Neural cell (in vitro differentiated cells): ENCODE results near the gene AKAP8L. TPM values are rescaled to one million over a fixed set of nuclear protein-coding genes. Genes with fewer than 3 reads are reported as not detected.

ENCODE experiments used
- H2AFZ ChIP-seq: fragments of 200-600, 300-800 bp; sonication (generic), shearing (Covaris generic); 2 replicates; pipeline ENCODE4 v1.6.0; 2014; ENCODE audit warnings: low read depth, mild to moderate bottlenecking, antibody characterized with exemption, low read length, moderate library complexity
- H3F3A ChIP-seq: fragments of 200-600 bp; shearing (Covaris generic); 2 replicates; pipeline ENCODE4 v1.6.1; 2016; ENCODE audit warnings: mild to moderate bottlenecking, moderate library complexity, mixed read lengths, antibody characterized with exemption, low read length; ENCODE audit not compliant: insufficient read depth, poor library complexity, severe bottlenecking
- H3K27ac ChIP-seq: fragments of 200-600, 300-800 bp; sonication (generic), shearing (Covaris generic); 2 replicates; pipeline ENCODE4 v1.5.1; 2014; ENCODE audit warnings: mild to moderate bottlenecking, low read length, moderate library complexity
- H3K27me3 ChIP-seq: fragments of 300-800, 200-600 bp; sonication (generic), shearing (Covaris generic); 2 replicates; pipeline ENCODE4 v1.6.0; 2014; ENCODE audit warnings: mild to moderate bottlenecking, low read depth, low read length, moderate library complexity; ENCODE audit not compliant: insufficient read depth
- H3K36me3 ChIP-seq: fragments of 300-800, 200-600 bp; sonication (generic), shearing (Covaris generic); 2 replicates; pipeline ENCODE4 v1.5.1; 2014; ENCODE audit warnings: mild to moderate bottlenecking, antibody characterized with exemption, low read length, moderate library complexity; ENCODE audit not compliant: insufficient read depth
- H3K4me2 ChIP-seq: fragments of 300-800, 200-600 bp; sonication (generic), shearing (Covaris generic); 2 replicates; pipeline ENCODE4 v1.6.0; 2014; ENCODE audit warnings: mild to moderate bottlenecking, low read length
- H3K4me3 ChIP-seq: fragments of 300-800, 200-600 bp; sonication (generic), shearing (Covaris generic); 2 replicates; pipeline ENCODE4 v1.5.1; 2014; ENCODE audit warnings: mild to moderate bottlenecking, low read length, moderate library complexity
- H3K79me2 ChIP-seq: fragments of 200-600 bp; shearing (Covaris generic); replicated peaks from 2 replicates; pipeline ENCODE4 v1.6.0; 2014; ENCODE audit warnings: mild to moderate bottlenecking, low read length, moderate library complexity; ENCODE audit not compliant: insufficient read depth
- H3K9ac ChIP-seq: fragments of 300-800, 200-600 bp; sonication (generic), shearing (Covaris generic); 2 replicates; pipeline ENCODE4 v1.6.1; 2016; ENCODE audit warnings: mild to moderate bottlenecking, low read length, mixed read lengths
- H3K9me2 ChIP-seq: fragments of 200-600 bp; shearing (Covaris generic); 2 replicates; pipeline ENCODE4 v1.6.1; 2016; ENCODE audit warnings: mild to moderate bottlenecking, low read length, mixed read lengths; ENCODE audit not compliant: insufficient read depth
- H3K9me3 ChIP-seq: fragments of 200-600, 300-800 bp; sonication (generic), shearing (Covaris generic); 2 replicates; pipeline ENCODE4 v1.6.1; 2016; ENCODE audit warnings: mild to moderate bottlenecking, mixed run types, low read length, moderate library complexity, mixed read lengths
- H4K20me1 ChIP-seq: fragments of 200-600 bp; shearing (Covaris generic); 2 replicates; pipeline ENCODE4 v1.6.1; 2016; ENCODE audit warnings: mild to moderate bottlenecking, mixed run types; ENCODE audit not compliant: insufficient read depth
- CTCF ChIP-seq: fragments of 450-650 bp; IDR thresholded peaks from 2 replicates; pipeline ENCODE4 v1.5.1; 2014; ENCODE audit warnings: antibody characterized with exemption, mild to moderate bottlenecking, moderate library complexity; ENCODE audit not compliant: poor library complexity, severe bottlenecking
- EP300 ChIP-seq: fragments of 450-650 bp; conservative IDR thresholded peaks from 2 replicates; pipeline ENCODE4 v1.6.1; 2014; ENCODE audit warnings: antibody characterized with exemption, mild to moderate bottlenecking, moderate library complexity; ENCODE audit not compliant: poor library complexity, severe bottlenecking
- EZH2 ChIP-seq: fragments of 200-600, 300-800 bp; shearing (Covaris generic), sonication (generic); IDR thresholded peaks from 2 replicates; pipeline ENCODE4 v1.6.1; 2014; ENCODE audit warnings: antibody characterized with exemption, low read length, borderline replicate concordance, mild to moderate bottlenecking; ENCODE audit not compliant: insufficient read depth, poor library complexity, severe bottlenecking
- POLR2AphosphoS5 ChIP-seq: IDR thresholded peaks from 2 replicates; pipeline ENCODE4 v1.6.1; 2012
- TAF1 ChIP-seq: IDR thresholded peaks from 2 replicates; pipeline ENCODE4 v1.6.1; 2012; ENCODE audit warnings: low read depth
- polyA plus RNA-seq: library from polyadenylated mRNA; depleted of rRNA; stranded (reverse); fragments of >200 nt; gene quantifications from 2 replicates; pipeline ENCODE4 v1.2.3, GENCODE V29; 2014
- TF ChIP-seq, protein P1 (sequence below): IDR thresholded peaks from 2 replicates; pipeline ENCODE4 v1.6.1; 2012; ENCODE audit warnings: borderline replicate concordance

AKAP8L gene
- polyA plus RNA-seq, 1 donor from 2014 or later = 281 TPM

- no peak for TF ChIP-seq EZH2
- Histone ChIP-seq H3K4me2 (no peak overlapping the region), H3K79me2 (peaks cover 1% of the 10 kb centered on the region), H2AFZ (no peak overlapping the region), H4K20me1 (no peaks in the 10 kb centered on the region), H3K36me3 (no peaks in the 10 kb centered on the region), H3F3A (no peaks in the 10 kb centered on the region), H3K9ac (no peak overlapping the region), H3K27ac (no peak overlapping the region), H3K4me3 (no peak overlapping the region), H3K27me3 (no peaks in the 10 kb centered on the region), H3K9me2 (no peaks in the 10 kb centered on the region), H3K9me3 (no peaks in the 10 kb centered on the region)
These were observed 25.1 kb upstream of the AKAP8L start for GRCh38 chr19:15443838-15444237.

GRCh38 chr19:15443325-15443724 lies 24.5 kb upstream of the AKAP8L start:
- H4K20me1 ChIP-seq = no peaks in the 10 kb centered on the region
- no peak overlapping the region for H3K4me2 ChIP-seq
- no peak overlapping the region for H3K27ac ChIP-seq
- no peaks in the 10 kb centered on the region for H3K9me2 ChIP-seq
- TF ChIP-seq POLR2AphosphoS5 (no peak), EP300 (no peak), CTCF (no peak), TAF1 (no peak)
- TF ChIP-seq, protein P1, sequence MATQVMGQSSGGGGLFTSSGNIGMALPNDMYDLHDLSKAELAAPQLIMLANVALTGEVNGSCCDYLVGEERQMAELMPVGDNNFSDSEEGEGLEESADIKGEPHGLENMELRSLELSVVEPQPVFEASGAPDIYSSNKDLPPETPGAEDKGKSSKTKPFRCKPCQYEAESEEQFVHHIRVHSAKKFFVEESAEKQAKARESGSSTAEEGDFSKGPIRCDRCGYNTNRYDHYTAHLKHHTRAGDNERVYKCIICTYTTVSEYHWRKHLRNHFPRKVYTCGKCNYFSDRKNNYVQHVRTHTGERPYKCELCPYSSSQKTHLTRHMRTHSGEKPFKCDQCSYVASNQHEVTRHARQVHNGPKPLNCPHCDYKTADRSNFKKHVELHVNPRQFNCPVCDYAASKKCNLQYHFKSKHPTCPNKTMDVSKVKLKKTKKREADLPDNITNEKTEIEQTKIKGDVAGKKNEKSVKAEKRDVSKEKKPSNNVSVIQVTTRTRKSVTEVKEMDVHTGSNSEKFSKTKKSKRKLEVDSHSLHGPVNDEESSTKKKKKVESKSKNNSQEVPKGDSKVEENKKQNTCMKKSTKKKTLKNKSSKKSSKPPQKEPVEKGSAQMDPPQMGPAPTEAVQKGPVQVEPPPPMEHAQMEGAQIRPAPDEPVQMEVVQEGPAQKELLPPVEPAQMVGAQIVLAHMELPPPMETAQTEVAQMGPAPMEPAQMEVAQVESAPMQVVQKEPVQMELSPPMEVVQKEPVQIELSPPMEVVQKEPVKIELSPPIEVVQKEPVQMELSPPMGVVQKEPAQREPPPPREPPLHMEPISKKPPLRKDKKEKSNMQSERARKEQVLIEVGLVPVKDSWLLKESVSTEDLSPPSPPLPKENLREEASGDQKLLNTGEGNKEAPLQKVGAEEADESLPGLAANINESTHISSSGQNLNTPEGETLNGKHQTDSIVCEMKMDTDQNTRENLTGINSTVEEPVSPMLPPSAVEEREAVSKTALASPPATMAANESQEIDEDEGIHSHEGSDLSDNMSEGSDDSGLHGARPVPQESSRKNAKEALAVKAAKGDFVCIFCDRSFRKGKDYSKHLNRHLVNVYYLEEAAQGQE = no peak
- H3K36me3 ChIP-seq = no peaks in the 10 kb centered on the region
- no peak overlapping the region for H3K9ac ChIP-seq
- no peaks in the 10 kb centered on the region for H3K9me3 ChIP-seq
- H3K79me2 ChIP-seq = no peaks in the 10 kb centered on the region
- H3F3A ChIP-seq = no peaks in the 10 kb centered on the region
- H3K27me3 ChIP-seq = no peaks in the 10 kb centered on the region
- no peak overlapping the region for H3K4me3 ChIP-seq
- H2AFZ ChIP-seq = no peak overlapping the region

DNA sequence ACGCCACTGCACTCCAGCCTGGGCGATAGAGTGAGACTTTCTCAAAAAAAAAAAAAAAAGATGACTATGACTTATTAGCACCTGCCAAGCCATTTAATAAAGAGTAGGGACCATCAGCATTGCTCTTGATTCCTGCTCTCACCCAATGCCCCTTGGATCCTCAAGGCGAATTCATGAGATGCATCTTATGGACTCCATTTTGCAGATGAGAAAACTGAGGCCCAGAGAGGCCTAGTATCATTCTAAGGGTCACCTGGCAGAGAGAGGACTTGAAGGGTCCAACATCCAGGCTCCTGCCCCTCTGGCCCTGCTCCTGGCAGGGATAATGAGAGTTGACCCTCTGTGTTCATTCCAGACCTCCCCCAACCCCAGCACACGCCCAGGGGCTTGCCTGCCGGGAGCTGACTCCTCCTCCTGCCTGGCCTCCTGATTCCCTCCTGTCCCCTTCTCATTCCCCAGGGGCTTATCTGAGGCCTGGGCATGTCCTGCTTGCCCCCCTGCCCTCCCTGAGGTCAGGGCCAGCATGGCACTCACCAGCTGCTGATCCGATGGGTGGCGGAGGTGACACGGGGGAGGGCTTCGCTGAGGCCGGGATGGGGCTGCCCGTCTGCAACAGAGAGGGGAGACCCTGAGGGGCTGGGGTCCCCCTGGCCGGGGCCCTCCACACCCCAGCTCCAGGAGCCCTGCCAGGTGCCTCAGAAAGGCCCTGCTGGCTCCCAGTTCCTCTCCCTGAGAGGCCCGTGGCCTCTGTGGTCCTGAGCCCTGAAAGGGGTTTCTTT lies 23.5 kb upstream of the AKAP8L start:
- no peak overlapping the region for H3K9ac ChIP-seq
- H3K36me3 ChIP-seq = no peaks in the 10 kb centered on the region
- H3F3A ChIP-seq = no peaks in the 10 kb centered on the region
- H3K4me2 ChIP-seq = no peak overlapping the region
- no peaks in the 10 kb centered on the region for H3K27me3 ChIP-seq
- H4K20me1 ChIP-seq = no peaks in the 10 kb centered on the region
- H3K27ac ChIP-seq = no peak overlapping the region
- TF ChIP-seq, protein P1 = no peak
- no peak for TF ChIP-seq CTCF
- H2AFZ ChIP-seq = no peak overlapping the region
- no peaks in the 10 kb centered on the region for H3K9me3 ChIP-seq
- H3K4me3 ChIP-seq = no peak overlapping the region
- no peaks in the 10 kb centered on the region for H3K79me2 ChIP-seq
- H3K9me2 ChIP-seq = no peaks in the 10 kb centered on the region
